GM19240 (cell line): Measurements from ENCODE around the gene ARID3B.
"Not testable (repeated sequence)": the region's sequence is repeated elsewhere in the genome, so short reads cannot be mapped to it uniquely, and the experiment has no call there.

Source experiments
- DNase-seq: peaks from one replicate; pipeline ENCODE4 v3.0.0; 2011; ENCODE audit warnings: low spot score; ENCODE audit not compliant: insufficient read length

Gene ARID3B

DNA sequence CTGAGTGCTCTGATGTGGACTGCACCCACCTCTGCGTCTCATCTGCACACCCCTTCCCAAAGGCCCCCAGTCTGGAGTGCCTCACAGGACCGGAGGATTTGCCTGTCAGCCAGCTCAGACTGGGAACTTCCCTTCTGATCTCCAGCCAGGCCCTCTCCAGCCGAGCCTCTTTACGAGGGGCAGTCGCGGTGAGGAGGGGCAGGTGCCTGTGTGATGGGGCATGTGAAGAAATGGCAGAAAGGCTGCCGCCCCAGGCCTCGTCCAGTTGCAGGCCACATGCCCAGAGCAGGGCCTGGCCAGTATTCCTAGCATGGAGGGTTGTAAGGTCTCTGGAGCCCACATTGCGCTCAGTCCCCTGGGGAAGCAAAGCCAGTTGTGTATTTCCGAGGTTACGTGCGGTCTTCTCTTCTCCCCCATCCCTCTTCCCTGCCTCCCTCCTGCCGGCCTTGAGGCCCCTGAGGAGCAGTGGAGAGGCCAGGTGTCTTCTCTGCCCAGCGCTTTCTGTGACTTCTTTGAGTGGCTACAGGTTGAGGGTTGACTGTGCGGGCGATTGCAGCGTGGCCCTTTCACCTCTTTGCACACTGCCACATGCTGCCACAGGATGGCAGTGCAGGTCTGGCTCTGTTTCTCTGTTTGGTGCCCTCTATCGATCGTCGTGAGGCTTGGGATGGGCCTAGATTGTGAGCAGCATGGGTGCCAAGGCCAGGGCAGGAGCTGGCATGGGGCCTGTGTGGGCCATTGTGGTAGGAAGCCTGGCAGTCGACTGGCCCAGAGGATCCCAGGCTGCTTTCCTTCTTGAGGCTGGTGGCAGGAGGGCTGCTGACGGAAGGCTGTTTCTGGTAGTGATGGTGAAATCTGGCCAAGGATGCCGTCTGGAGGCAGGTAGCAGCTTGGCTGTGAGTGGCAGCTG lies 79.9 kb downstream of the ARID3B start:
- DNase-seq, result peak; percentile 74

DNA sequence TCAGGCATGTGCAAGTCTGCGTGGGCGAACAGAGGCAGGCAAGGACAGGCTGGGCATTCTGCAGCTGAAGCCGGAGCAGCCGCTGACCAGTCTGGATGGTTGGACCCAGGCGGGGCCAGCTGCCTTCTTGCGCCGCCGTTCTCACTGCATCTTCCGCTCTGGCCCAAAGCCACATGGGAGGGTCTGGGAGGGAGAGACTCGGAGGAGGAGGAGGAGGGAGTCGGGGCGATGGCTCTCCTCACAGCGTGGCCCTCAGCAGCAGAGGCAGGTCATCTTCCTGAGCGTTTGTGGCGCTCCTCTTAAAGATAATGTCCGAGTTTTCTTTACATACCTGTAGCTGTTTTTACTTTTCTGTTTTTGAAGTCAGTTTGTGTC lies 80.5 kb downstream of the ARID3B start:
- no peak for DNase-seq

DNA sequence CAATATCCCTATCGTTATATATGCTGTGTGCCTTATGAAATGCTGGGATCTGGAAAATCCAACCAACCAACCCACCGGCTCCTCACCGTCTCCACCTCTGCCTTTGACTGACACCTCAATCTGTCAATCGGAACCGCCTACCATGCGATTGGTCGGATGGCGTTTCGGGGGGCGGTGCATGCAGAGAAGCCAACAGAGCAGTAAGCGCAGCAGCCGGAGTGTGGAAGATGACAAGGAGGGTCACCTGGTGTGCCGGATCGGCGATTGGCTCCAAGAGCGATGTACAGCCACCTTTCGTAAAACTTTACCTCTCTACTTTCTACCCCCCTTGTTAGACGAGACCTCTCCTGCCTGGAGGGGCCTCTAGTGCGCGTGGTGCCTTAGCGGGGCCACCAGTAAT lies 80.9 kb downstream of the ARID3B start:
- DNase-seq, result no peak

DNA sequence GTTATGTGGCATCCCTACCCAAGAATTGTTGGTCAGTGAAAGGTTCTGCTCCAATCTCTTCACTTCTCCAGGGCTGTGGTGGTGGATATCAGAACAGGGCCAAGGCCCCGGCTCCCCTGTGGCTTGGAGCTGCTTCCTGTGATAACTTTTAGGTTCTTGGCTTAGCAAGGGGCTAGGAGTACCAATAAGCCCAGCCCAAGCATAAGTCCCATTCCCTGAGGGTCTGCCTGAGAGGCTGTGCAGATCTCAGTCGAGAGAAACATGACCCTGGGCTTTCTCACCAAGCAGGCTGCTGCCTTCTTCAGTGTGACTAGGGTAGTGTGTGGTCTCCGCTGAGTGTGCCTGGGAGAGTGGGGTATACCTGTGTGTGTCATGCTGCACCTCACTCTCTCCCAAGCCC lies 81.7 kb downstream of the ARID3B start:
- DNase-seq, result no peak

DNA sequence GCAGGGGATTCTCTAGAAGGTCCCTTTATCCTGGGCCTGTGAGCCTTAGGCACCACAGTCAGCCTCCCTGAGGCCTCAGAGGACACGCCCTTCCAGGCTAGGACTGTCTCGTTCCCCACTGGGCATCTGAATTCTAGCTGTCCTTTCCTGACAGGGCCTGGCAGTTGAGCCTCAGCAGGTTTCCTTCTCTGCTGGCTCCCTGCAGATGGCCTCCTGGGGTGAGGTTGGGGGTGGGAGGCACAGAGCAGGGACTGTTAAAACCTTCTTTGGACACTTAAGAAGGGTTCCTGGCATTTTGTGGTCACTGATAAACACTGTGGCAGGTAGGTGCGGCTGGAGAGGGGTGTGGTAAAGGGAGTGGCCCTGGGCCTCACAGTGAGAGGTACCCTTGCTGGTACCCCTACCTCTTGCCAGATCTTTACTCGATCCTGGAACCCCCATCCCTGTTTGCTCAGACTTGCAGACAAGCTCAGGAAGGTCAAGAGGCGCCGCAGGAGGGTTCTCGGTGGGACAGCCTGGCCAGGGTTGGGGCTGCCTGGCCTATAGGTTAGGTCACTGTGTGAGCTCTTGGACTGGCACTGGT lies 83.1 kb downstream of the ARID3B start:
- DNase-seq, result no peak

DNA sequence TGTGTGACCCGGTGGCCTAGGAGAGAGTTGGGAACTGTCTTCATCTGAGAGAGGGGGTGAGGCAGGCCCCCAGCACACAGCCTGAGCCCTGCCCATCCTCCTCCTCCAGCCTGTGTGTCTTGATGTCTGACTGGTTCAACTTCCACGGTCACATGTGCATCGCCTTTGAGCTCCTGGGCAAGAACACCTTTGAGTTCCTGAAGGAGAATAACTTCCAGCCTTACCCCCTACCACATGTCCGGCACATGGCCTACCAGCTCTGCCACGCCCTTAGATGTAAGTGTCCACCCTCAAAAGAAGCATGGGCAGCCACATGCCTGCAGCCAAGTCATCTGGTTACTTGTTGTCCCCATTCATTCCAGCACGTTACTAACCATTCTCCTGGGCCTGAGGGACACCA lies 84.7 kb downstream of the ARID3B start:
- no peak for DNase-seq

DNA sequence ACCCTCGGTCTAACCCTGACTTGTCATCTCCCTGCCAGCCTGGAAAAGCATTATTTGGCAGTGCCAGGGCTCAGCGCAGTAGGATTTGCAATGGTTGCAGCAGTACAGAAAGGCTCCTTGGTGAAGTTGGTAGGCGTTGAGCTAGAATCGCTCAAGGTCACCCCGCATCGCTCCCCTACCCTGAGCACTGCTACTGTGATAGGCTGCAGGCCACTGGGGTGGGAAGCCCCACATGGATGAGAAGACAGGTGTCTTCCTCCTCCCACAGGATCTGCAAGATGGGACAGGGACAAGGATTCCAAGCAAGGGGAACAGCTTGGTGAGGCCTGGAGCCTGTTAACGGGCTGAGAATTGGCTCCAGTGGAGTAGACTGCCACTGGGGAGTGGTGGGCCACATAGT lies 85.3 kb downstream of the ARID3B start:
- no peak for DNase-seq

DNA sequence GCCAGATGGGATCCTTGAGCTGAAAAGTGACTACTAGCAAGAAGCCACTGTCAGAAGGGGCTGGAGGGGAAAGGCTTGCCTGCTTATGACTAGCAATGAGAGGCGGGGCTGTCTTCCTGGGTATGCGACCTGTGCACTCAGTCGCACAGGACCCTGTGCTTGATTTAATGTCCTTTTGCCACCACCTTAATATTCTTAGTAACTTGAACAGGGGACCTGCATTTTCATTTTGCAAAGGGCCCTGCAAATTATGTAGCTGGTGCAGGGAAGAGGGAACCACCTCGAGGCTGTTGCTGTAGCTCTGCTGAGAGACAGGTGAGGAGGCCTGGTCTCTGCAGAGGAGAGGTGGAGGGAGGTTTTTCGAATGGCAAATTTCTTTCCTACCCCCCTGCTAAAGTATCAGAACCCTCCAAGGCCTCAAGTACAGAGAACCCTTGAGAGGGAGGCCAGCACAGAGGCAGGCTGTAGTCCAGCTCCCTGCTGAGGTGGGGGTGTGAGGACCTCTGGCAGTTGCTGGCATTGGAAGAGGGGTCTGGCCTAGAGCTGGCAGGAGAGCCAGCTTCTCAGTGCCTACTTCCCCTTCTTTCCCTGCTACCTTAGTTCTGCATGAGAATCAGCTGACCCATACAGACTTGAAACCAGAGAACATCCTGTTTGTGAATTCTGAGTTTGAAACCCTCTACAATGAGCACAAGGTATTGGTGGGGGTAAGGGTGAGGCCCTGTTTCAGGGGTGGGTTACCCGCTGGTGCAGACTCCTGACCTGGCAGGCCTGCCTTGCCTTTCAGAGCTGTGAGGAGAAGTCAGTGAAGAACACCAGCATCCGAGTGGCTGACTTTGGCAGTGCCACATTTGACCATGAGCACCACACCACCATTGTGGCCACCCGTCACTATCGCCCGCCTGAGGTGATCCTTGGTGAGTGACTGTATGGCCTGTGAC lies 86.0 kb downstream of the ARID3B start:
- peak; percentile 33 for DNase-seq

DNA sequence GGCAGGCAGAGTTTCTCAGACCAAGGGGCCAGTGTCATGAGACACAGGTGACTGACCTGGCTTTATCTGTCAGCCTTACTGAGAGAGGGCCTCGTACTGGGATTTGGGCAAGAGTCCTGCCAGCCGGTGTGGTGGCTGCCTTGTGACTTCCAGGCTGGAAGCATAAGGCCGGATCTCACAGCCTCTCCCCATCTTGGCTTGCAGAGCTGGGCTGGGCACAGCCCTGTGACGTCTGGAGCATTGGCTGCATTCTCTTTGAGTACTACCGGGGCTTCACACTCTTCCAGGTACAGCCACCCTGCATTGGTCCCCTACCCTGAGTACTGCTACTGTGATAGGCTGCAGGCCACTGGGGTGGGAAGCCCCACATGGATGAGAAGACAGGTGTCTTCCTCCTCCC lies 86.7 kb downstream of the ARID3B start:
- DNase-seq, result no peak

DNA sequence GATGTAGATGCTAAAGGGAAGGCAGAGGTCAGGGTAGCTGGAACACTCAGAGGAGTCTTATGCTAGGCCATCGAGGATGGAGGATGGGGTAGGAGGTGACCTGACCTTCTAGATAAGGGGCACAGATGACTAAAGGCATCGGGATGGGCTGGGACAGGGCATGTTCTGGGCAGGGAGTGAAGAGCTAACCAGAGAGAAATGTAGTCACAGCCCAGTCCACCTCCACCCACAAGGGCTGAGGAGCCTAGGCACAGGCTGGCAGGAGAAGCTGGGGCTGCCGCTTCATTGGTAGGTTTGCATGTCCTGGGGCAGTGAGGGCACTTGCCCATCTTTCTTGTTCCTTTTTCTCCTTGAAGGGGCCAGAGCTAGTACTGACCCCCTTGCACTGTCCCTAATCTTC lies 87.2 kb downstream of the ARID3B start:
- no peak for DNase-seq

DNA sequence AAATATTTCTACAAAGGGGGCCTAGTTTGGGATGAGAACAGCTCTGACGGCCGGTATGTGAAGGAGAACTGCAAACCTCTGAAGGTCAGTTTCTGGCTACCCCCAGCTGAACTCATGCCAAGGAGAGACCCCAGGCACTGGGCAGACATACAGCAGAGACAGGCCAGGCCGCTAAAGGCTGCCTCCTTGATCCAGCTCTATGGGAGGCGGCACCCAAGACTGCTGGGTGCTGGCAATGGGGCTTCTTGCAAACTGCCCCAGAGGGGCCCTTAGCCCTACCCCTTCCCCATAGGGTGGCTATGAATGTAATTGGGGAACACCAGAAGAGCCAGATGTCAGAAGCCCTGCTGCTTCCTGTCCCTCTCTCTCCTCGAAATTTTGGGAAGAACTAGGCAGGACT lies 87.9 kb downstream of the ARID3B start:
- DNase-seq, result no peak

DNA sequence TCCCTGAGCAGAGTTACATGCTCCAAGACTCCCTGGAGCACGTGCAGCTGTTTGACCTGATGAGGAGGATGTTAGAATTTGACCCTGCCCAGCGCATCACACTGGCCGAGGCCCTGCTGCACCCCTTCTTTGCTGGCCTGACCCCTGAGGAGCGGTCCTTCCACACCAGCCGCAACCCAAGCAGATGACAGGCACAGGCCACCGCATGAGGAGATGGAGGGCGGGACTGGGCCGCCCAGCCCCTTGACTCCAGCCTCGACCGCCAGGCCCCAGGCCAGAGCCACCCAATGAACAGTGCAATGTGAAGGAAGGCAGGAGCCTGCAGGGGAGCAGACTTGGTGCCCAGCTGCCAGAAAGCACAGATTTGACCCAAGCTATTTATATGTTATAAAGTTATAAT lies 88.7 kb downstream of the ARID3B start:
- DNase-seq, result not testable (repeated sequence)

DNA sequence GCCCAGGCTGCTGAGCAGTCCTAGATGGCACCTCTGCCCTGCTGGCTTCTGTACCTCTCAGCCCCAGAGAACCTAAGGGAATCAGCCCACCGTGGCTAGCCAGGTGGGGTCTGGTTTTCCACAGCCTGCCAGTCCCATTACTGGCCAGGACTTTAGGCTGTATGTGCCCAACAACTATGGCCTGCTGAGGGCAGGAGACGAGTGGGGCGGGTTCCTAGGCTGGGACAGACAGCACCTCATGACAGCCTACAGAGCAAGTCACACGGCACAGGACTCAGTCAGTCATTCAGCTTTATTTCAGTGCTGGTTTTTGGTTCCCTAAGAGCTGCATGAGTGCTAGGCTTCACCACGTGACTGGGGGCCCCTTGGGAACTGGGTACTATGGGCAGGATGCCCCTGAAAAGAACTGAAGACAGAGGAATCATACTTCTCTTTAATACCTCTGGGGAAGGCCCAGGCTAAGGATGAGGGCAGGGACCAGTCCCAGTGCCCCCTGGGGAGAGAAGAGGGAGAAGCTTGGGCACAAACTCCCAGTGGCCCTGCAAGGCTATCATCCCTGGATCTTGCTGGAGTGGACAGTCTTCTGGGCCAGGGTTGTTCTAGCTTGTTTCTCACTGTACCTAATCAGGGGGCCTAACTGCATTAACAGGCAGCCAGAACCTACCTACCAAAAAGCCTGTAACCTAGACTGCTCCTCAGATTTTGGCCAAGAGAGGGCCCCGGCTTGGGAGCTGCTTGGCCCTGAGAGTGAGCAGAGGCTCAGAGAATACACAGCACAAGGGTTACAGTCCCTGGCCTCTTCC lies 89.5 kb downstream of the ARID3B start:
- DNase-seq, result no peak

DNA sequence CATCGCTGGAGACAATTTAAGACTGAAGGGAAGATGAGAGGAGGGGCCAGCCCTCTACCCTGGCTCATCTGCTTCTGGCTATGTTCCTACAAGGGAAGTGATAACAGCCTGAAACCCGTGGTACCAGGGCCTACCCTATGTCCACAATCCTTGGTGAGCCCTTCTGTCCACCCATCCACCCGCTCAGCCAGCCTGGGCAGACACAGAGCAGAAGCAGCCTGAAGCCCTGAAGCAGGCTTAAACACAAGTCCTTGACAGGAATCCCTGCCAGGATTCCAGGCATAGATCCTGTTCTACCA lies 90.0 kb downstream of the ARID3B start:
- no peak for DNase-seq

DNA sequence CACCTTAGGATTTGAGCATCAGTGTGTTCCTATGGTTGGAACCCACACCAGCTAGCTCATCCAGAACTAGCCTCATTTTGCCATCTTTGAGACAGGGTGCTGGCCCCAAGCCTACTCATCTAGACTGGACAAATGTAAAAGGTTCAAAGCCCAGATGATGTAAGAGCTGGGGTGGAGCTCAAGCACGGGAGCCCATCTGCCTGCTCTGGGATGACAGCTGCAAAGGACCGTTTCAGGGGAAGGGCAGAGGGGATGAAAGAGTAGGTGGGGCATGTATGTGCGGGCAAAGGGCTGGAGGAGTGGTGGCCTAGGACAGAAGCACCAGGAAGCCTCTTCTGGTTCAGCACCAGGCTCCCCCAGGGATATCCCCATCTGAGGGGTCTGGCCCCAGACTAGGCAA lies 90.4 kb downstream of the ARID3B start:
- no peak for DNase-seq

DNA sequence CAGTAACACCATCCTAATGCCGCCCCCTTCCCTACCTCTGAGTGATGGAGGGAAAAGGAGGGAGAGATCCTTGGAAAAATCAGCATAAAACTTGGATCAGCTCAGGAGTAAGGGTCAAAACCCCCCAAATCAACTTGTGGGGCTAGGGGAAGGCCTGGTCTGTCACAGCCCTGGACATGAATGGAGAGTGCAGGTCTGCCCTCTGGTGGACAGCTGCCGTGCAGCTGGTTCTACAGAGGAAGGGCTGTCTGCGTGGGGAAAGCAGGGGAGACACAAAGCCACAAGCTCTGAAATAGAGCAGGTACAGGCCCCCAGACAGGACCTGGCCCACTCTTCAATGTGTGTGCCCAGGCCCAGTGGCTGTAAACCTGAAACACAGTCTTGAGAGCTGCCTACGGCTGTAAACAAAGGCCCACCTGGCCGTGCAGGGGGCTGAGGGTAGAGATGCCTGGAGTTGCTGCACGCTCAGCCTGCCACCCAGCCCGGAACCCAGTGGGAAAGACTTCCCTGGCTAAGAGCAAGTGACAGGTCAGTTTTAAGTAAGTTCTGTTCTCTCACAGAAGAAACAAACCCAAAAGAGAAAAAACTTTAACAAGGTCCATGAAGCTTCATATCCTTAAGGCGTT lies 91.0 kb downstream of the ARID3B start:
- DNase-seq, result peak; percentile 61

DNA sequence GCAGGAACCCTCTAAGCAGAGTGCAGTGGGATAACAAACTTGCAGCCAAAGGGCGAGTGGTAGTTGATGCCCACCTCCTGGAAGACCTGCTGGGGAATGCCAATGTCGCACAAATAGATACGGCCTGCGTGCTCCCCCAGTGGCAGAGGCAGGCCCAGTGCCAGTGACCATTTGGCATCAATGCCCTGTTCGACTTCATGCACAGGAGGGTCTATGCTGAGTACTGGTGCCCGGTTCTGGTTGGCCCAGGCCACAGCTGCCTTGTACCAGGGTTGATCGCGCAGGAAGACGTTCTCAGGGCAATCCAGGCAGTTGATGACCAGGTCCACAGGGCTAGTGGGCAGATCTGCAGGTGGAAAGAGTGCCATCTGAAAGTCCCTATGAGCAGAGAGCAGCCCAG lies 91.6 kb downstream of the ARID3B start:
- DNase-seq, result no peak

DNA sequence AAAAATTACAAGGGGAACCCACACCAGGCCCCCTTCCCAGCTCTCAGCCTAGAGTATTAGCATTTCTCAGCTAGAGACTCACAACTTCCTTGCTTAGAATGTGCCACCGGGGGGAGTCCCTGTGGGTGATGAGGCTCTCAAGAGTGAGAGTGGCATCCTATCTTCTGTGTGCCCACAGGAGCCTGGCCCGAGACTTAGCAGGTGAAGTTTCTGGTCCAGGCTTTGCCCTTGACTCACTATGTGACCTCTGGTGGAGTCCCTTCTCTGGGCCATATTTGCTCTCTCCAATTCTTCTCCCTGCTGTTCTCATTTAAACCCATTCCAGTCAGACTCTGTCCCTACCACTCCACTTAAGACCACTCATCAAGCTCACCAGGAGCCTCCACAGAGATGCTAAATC lies 92.8 kb downstream of the ARID3B start:
- no peak for DNase-seq

DNA sequence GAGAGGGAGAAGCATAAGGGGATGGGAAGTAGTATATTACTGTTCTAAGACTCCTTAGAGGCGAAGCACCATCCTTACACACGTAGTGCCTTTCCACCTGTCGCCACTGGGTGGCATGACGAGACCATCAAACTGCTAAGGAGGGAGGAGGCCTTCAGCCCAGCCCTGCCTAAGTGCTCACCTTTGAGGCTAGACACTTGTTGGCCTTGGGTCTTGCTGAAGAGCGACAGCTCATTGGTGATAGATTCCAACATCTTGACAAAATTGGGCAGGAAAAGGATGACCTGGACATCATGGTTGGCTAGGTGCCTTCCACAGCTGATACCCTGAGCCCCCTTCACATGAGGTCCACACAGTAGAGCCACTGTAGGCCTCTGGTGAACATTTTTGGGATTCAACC lies 94.2 kb downstream of the ARID3B start:
- peak; percentile 89 for DNase-seq

DNA sequence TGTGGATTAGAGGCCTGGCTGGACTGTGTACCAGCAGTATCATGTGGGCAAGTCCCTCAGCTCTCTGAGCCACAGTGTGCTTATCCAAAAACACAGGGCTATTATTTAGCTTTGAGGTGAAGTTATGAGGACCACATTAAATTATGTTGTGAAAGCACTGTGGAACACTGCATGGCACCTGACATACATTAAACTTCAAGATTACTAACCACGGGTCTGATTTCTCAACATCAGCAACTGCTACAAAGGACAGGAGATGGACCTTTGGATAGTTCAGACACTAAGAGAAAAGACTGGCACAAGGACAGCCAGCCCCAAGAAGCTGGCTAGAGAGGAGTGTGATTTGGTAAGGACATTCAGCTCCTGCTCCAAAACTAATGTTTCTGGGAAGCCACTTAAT lies 96.0 kb downstream of the ARID3B start:
- no peak for DNase-seq

DNA sequence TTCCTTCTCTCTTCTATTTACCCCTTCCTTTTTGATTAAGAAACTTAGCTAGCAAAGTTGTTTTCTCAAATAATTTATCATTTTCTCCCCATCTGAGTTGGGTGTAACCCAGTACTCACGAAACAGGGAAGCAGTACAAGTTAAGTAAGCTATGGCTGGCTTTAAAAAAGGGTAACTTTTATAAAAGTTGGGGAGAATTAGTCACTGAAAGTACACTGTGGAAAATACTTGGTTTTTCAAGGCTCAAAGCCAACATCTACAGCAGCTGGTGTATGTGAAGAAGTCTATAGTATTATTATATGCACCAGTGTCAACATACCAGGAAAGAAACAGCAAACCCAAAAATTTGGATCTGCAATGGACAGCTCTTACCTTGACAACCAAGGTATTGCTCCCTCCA lies 100.1 kb downstream of the ARID3B start:
- no peak for DNase-seq
